Activated B cell treated with CpG ODN at 0.5 μM for 24 hours (primary cell): ENCODE results near the gene RNF10. TPM values are rescaled to one million over a fixed set of nuclear protein-coding genes. Genes with fewer than 3 reads are reported as not detected.

Source experiments
- ATAC-seq: fragments of 200-7000 bp; cut with Tn5 transposase; one replicate; pipeline ENCODE4 v1.10.0; 2021; ENCODE audit warnings: low read depth, mild to moderate bottlenecking, moderate library complexity
- CTCF ChIA-PET: fragments of 350-600 bp; sonication (Branson Sonifier 250); formaldehyde crosslinking; loops from one replicate; lab custom pipeline; 2021; ENCODE audit warnings: antibody characterized with exemption; lab: Charles Lee
- POLR2A ChIA-PET: fragments of 350-600 bp; sonication (Branson Sonifier 250); formaldehyde crosslinking; loops from one replicate; lab custom pipeline; 2021; ENCODE audit warnings: antibody characterized with exemption; lab: Charles Lee
- DNase-seq: peaks from one replicate; pipeline ENCODE4 v3.0.0; 2022
- H3K27ac Mint-ChIP-seq: one replicate; pipeline ENCODE4 v1.8.0; 2020; ENCODE audit warnings: mixed read lengths
- H3K27me3 Mint-ChIP-seq: one replicate; pipeline ENCODE4 v1.8.0; 2021; ENCODE audit warnings: mixed read lengths
- H3K36me3 Mint-ChIP-seq: one replicate; pipeline ENCODE4 v1.8.0; 2021; ENCODE audit warnings: low read depth, mixed read lengths
- H3K4me1 Mint-ChIP-seq: one replicate; pipeline ENCODE4 v1.8.0; 2021; ENCODE audit warnings: mixed read lengths
- H3K4me3 Mint-ChIP-seq: one replicate; pipeline ENCODE4 v1.8.0; 2020; ENCODE audit warnings: mild to moderate bottlenecking, mixed read lengths
- H3K9me3 Mint-ChIP-seq: one replicate; pipeline ENCODE4 v1.8.0; 2020; ENCODE audit warnings: mixed read lengths
- intact Hi-C: fragments of 100-400 bp; cut with micrococcal nuclease; formaldehyde crosslinking; loops from one replicate; pipeline ENCODE4 v1.15.1; 2024
- total RNA-seq: library from RNA; stranded (reverse); gene quantifications from 2 replicates; pipeline ENCODE4 v1.2.3, GENCODE V29; 2022
- TF ChIP-seq, protein P1 (sequence below): fragments of 200-600 bp; IDR thresholded peaks from one replicate; pipeline ENCODE4 v1.8.0; 2022; ENCODE audit warnings: antibody characterized with exemption, mild to moderate bottlenecking

The RNF10 gene
- total RNA-seq, 1 donor from 2014 or later: 180 TPM

DNA sequence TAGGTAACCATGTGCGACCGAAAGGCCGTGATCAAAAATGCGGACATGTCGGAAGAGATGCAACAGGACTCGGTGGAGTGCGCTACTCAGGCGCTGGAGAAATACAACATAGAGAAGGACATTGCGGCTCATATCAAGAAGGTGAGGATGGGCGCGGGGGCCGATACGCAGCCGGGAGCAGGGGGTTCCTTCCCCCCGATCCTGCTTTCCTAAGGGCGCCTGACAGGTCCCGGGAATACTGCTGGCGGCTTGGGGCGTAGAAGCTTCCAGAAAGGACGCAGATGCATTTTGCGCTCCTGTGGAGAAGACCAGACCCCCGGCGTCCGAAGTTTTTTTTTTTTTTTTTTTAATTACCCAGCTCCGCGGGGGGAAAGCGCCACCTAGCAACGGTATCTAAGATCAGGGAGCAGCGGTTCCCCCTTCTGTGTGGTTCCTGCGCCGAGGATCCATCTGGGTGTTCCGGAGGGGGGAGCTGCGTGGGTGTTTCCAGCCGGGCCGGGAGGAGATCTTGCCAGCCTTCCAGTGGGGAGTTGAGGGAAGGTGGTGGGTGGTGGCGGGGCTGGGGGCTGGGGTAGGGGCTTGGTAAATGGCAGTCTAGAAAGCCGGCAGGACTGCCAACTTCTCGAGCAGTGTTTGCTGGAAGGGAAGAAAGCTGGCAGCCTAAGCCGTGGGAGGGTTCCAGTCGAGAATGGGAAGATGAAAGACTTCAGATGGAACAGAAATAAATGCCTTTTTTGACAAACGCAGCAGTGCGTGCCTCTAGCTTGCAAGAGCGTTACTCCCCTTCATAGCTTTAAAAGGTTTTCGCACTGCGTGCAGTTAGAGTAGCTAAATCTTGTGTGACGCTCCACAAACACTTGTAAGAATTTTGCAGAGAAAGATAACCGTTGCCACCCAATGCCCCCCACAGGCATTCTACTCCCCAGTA lies 37.5 kb upstream of the RNF10 start:
- DNase-seq: no peak
- POLR2A ChIA-PET: interaction anchor here (0.5 to 3.3 kb wide), 21 partner anchors 11 to 1392 kb away, joined by 3 to 54 read pairs (median 5); partner anchors contain the start of genes COQ5, COX6A1, MLEC and PSMD9
- peaks cover 29% of the 10 kb centered on the region for H3K4me1 Mint-ChIP-seq

DNA sequence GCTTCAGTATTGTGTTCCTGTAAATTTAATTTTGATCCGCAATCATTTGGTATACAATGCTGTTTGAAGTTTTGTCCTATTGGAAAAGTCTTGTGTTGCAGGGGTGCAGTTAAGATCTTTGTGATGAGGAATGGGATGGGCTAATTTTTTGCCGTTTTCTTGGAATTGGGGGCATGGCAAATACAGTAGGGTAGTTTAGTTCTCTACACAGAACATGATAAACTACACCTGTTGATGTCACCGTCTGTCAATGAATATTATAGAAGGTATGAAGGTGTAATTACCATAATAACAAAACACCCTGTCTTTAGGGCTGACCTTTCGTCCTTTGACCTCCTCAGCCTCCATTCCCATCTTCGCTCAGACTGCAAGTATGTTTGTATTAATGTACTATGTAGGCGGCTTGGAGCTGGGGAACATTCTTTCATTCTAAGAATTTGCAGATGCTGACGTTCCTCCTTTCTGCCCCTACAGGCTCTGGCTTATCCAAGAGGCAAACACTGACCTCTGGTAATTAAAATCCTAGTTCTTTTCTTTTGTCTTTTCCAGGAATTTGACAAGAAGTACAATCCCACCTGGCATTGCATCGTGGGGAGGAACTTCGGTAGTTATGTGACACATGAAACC lies 36.5 kb upstream of the RNF10 start:
- peaks cover 46% of the 10 kb centered on the region for H3K36me3 Mint-ChIP-seq
- CTCF ChIA-PET: interaction anchor here (1.0 to 3.2 kb wide), 5 partner anchors 28 to 141 kb away, joined by 3 to 16 read pairs (median 4); partner anchors contain the start of genes COX6A1 and SRSF9
- H3K27ac Mint-ChIP-seq: peak overlapping the region; percentile 91
- H3K27me3 Mint-ChIP-seq: no peaks in the 10 kb centered on the region
- intact Hi-C loops: loop anchor here (2.0 kb wide), 1 partner anchor 51 kb away; the partner anchor contains the start of genes GATC and TRIAP1
- POLR2A ChIA-PET: interaction anchor here (1.0 to 3.3 kb wide), 4 partner anchors 12 to 205 kb away, joined by 5 to 54 read pairs (median 12); partner anchors contain the start of genes COQ5, RNU4-1, RNU4-2 and SRSF9
- DNase-seq (no peak), ATAC-seq (no peak)
- H3K4me1 Mint-ChIP-seq: peaks cover 29% of the 10 kb centered on the region
- TF ChIP-seq, protein P1, sequence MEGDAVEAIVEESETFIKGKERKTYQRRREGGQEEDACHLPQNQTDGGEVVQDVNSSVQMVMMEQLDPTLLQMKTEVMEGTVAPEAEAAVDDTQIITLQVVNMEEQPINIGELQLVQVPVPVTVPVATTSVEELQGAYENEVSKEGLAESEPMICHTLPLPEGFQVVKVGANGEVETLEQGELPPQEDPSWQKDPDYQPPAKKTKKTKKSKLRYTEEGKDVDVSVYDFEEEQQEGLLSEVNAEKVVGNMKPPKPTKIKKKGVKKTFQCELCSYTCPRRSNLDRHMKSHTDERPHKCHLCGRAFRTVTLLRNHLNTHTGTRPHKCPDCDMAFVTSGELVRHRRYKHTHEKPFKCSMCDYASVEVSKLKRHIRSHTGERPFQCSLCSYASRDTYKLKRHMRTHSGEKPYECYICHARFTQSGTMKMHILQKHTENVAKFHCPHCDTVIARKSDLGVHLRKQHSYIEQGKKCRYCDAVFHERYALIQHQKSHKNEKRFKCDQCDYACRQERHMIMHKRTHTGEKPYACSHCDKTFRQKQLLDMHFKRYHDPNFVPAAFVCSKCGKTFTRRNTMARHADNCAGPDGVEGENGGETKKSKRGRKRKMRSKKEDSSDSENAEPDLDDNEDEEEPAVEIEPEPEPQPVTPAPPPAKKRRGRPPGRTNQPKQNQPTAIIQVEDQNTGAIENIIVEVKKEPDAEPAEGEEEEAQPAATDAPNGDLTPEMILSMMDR: no peak
- H3K9me3 Mint-ChIP-seq: no peaks in the 10 kb centered on the region
- peak overlapping the region; percentile 96 for H3K4me3 Mint-ChIP-seq

More for the DNA sequence above, 37.5 kb upstream of the RNF10 start:
- peak overlapping the region; percentile 91 for H3K27ac Mint-ChIP-seq
- CTCF ChIA-PET: interaction anchor here (1.0 to 3.2 kb wide), 5 partner anchors 27 to 140 kb away, joined by 3 to 16 read pairs (median 4); partner anchors contain the start of genes COX6A1 and SRSF9
- TF ChIP-seq, protein P1: no peak
- peaks cover 44% of the 10 kb centered on the region for H3K36me3 Mint-ChIP-seq
- intact Hi-C loops: loop anchor here (1.0 to 2.0 kb wide), 8 partner anchors 33 to 408 kb away; partner anchors contain the start of genes COQ5, GATC, POP5 and RNF10
- ATAC-seq: peak; percentile 9
- H3K27me3 Mint-ChIP-seq: no peaks in the 10 kb centered on the region
- H3K9me3 Mint-ChIP-seq: no peaks in the 10 kb centered on the region
- peak overlapping the region; percentile 96 for H3K4me3 Mint-ChIP-seq

DNA sequence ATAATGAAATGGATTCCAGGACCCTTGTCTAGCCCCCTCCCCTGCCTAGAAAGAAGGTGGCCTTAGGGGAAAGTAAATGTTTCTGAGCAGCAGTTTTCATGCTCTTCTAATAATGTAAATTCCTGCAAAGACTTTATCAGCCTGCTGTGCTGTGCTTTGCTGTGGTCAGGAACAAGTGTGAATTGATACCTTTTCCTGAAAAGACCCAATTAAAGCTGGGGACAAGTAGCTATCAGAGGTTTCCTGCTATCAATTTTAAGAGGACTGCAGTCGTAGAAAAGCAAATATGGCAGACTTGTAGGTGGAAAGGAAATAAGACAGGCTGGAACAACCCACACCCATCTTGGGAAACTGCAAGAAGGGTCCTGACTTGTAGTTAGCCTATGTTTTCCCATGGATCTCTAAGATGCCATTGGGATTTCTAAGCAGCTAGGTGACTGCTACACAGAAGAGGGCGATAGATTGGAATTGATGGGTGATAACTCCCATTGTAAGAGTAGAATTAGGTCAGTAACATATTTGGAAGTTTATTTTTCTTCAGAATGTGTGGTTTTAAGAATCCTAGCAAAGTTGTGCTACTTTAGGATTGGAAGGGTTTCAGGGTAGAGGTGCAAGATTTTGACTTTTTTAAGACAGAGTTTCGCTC lies 35.2 kb upstream of the RNF10 start:
- no peak for ATAC-seq
- CTCF ChIA-PET: no interaction called here
- POLR2A ChIA-PET: interaction anchor here (1.2 kb wide), 1 partner anchor 82 kb away, joined by 3 read pairs; the partner anchor contains the start of gene POP5

DNA sequence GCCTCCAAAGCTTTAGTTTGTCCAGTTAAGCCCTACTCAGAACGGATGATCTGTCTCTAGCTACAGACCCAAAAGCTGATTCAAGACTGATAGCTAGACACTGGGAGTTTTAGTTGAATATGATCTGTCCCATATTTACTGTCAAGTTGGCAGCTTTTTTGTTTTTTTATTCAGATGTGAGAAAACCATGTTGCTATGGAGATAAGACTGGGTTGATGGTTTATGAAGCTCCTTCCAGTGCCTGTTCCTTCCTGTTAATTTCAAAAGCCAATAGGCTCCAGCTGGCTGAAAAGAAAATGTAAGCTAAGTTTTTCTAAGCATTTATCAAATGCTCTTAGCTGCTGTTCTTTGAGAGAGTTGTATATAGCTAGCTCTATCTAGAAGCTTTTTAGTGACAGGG lies 33.6 kb upstream of the RNF10 start:
- H3K36me3 Mint-ChIP-seq: peaks cover 63% of the 10 kb centered on the region
- peaks cover 21% of the 10 kb centered on the region for H3K4me1 Mint-ChIP-seq
- H3K27me3 Mint-ChIP-seq: no peaks in the 10 kb centered on the region
- ChIA-PET CTCF (no interaction called here), POLR2A (interaction anchor here (0.5 kb wide), 1 partner anchor 206 kb away, joined by 5 read pairs; no protein-coding TSS in a partner anchor)
- intact Hi-C loops: no loop called here
- no peak for ATAC-seq
- no peak overlapping the region for H3K27ac Mint-ChIP-seq
- no peaks in the 10 kb centered on the region for H3K9me3 Mint-ChIP-seq
- H3K4me3 Mint-ChIP-seq: no peak overlapping the region
- TF ChIP-seq, protein P1: no peak
- DNase-seq: no peak

More for the DNA sequence above, 35.2 kb upstream of the RNF10 start:
- Mint-ChIP-seq H3K27ac (no peak overlapping the region), H3K36me3 (peaks cover 56% of the 10 kb centered on the region), H3K27me3 (no peaks in the 10 kb centered on the region), H3K9me3 (no peaks in the 10 kb centered on the region), H3K4me3 (no peak overlapping the region), H3K4me1 (peaks cover 29% of the 10 kb centered on the region)
- no peak for DNase-seq
- TF ChIP-seq, protein P1: no peak
- intact Hi-C loops: no loop called here
